Globus pallidus (tissue), 1 donor: ENCODE results near the gene DENND1A.

Source experiments
- DNase-seq: peaks from one replicate; pipeline ENCODE4 v3.0.0-alpha.2; 2015; ENCODE audit warnings: low spot score

Gene DENND1A

GRCh38 chr9:123863164-123863855 lies 66.6 kb downstream of the DENND1A start:
- DNase-seq = no peak

- DNase-seq = no peak
These were observed 68.2 kb downstream of the DENND1A start for GRCh38 chr9:123861756-123862120.

GRCh38 chr9:123861086-123861755 lies 68.7 kb downstream of the DENND1A start:
- DNase-seq = peak; percentile 38

GRCh38 chr9:123860603-123861002 lies 69.3 kb downstream of the DENND1A start:
- no peak for DNase-seq

GRCh38 chr9:123852403-123852802 lies 77.5 kb downstream of the DENND1A start:
- DNase-seq = no peak

- no peak for DNase-seq
These were observed 78.1 kb downstream of the DENND1A start for GRCh38 chr9:123851851-123852250.

- no peak for DNase-seq
These were observed 81.4 kb downstream of the DENND1A start for GRCh38 chr9:123848447-123849085.

GRCh38 chr9:123846966-123847365 lies 83.0 kb downstream of the DENND1A start:
- DNase-seq = no peak

- no peak for DNase-seq
These were observed 86.2 kb downstream of the DENND1A start for GRCh38 chr9:123843703-123844102.

- no peak for DNase-seq
These were observed 94.1 kb downstream of the DENND1A start for GRCh38 chr9:123835821-123836220.

GRCh38 chr9:123834889-123835562 lies 94.9 kb downstream of the DENND1A start:
- peak; percentile 47 for DNase-seq

- DNase-seq = no peak
These were observed 95.6 kb downstream of the DENND1A start for GRCh38 chr9:123834218-123834888.

GRCh38 chr9:123832858-123833650 lies 96.9 kb downstream of the DENND1A start:
- DNase-seq = no peak

- no peak for DNase-seq
These were observed 97.8 kb downstream of the DENND1A start for GRCh38 chr9:123832176-123832575.

GRCh38 chr9:123828449-123828848 lies 101.5 kb downstream of the DENND1A start:
- DNase-seq = no peak

- DNase-seq = no peak
These were observed 104.4 kb downstream of the DENND1A start for GRCh38 chr9:123825342-123826060.

GRCh38 chr9:123823194-123823947 lies 106.6 kb downstream of the DENND1A start:
- DNase-seq = no peak

- DNase-seq = no peak
These were observed 108.3 kb downstream of the DENND1A start for GRCh38 chr9:123821619-123822018.

- no peak for DNase-seq
These were observed 109.8 kb downstream of the DENND1A start for GRCh38 chr9:123820139-123820538.
